HepG2 (cell line): ENCODE measurements around the gene RPS6KC1. TPM values are rescaled to one million over a fixed set of nuclear protein-coding genes. Genes with fewer than 3 reads are reported as not detected.

ENCODE experiments used
- CBFB ChIP-seq: sonication (generic); formaldehyde crosslinking; IDR thresholded peaks from 2 replicates; pipeline ENCODE4 v1.4.0; 2020; ENCODE audit warnings: missing genetic modification reagents
- CC2D1A ChIP-seq: sonication (generic); formaldehyde crosslinking; IDR thresholded peaks from 2 replicates; pipeline ENCODE4 v1.8.1; 2023; ENCODE audit warnings: mild to moderate bottlenecking, missing genetic modification reagents
- FIP1L1 ChIP-seq: fragments of 200-400 bp; formaldehyde crosslinking; IDR thresholded peaks from 2 replicates; pipeline ENCODE4 v1.6.1; 2018; ENCODE audit warnings: low read depth, mild to moderate bottlenecking, low read length, moderate library complexity, borderline replicate concordance; ENCODE audit not compliant: insufficient read depth
- GZF1 ChIP-seq: sonication (generic); formaldehyde crosslinking; IDR thresholded peaks from 2 replicates; pipeline ENCODE4 v1.5.1; 2020; ENCODE audit warnings: mild to moderate bottlenecking, missing genetic modification reagents
- HMG20A ChIP-seq: IDR thresholded peaks from 2 replicates; pipeline ENCODE4 v1.6.1; 2016; ENCODE audit warnings: borderline replicate concordance
- JUND ChIP-seq: sonication (generic); formaldehyde crosslinking; IDR thresholded peaks from 2 replicates; pipeline ENCODE4 v1.8.0; 2022; ENCODE audit warnings: mild to moderate bottlenecking, missing genetic modification reagents
- KMT2B ChIP-seq: IDR thresholded peaks from 2 replicates; pipeline ENCODE4 v1.6.1; 2016; ENCODE audit warnings: missing genetic modification reagents, missing compliant biosample characterization
- MAZ ChIP-seq, 2 experiments: sonication (generic) in 1 of 2; formaldehyde crosslinking in 1 of 2; IDR thresholded peaks; 2 replicates each; pipeline versions ENCODE4 v1.5.0 to v1.6.1; 2012 to 2020; ENCODE audit warnings: low read depth in 2 of 2, mild to moderate bottlenecking in 2 of 2, borderline replicate concordance in 1 of 2, improper control_type of control experiment in 1 of 2, low read length in 1 of 2, missing genetic modification reagents in 1 of 2, moderate library complexity in 1 of 2
- NFRKB ChIP-seq: fragments of 450-650 bp; IDR thresholded peaks from 2 replicates; pipeline ENCODE4 v1.6.1; 2017
- PCBP2 ChIP-seq: fragments of 200-400 bp; formaldehyde crosslinking; optimal IDR thresholded peaks from 2 replicates; pipeline ENCODE3; 2018; ENCODE audit warnings: low read length, low read depth; ENCODE audit not compliant: poor library complexity, severe bottlenecking
- STAT5B ChIP-seq: sonication (generic); formaldehyde crosslinking; IDR thresholded peaks from 2 replicates; pipeline ENCODE4 v1.4.0; 2020; ENCODE audit warnings: missing genetic modification reagents
- TAF15 ChIP-seq: fragments of 200-400 bp; formaldehyde crosslinking; IDR thresholded peaks from one replicate; pipeline ENCODE4 v1.6.1; 2018; ENCODE audit warnings: mild to moderate bottlenecking, low read depth, low read length; ENCODE audit not compliant: poor library complexity, severe bottlenecking
- ZFP36 ChIP-seq: fragments of 150-350 bp; IDR thresholded peaks from 2 replicates; pipeline ENCODE4 v1.6.1; 2018; ENCODE audit warnings: borderline replicate concordance, low read length, low read depth; ENCODE audit not compliant: partially characterized antibody
- ZNF230 ChIP-seq: sonication (generic); formaldehyde crosslinking; IDR thresholded peaks from 2 replicates; pipeline ENCODE4 v1.4.0; 2020; ENCODE audit warnings: mild to moderate bottlenecking, missing genetic modification reagents
- ZNF446 ChIP-seq: sonication (generic); formaldehyde crosslinking; IDR thresholded peaks from 2 replicates; pipeline ENCODE4 v1.5.0; 2020; ENCODE audit warnings: mild to moderate bottlenecking, missing genetic modification reagents
- ZNF547 ChIP-seq: sonication (generic); formaldehyde crosslinking; IDR thresholded peaks from 2 replicates; pipeline ENCODE4 v1.5.1; 2020; ENCODE audit warnings: mild to moderate bottlenecking, missing genetic modification reagents
- ZNF605 ChIP-seq: sonication (generic); formaldehyde crosslinking; IDR thresholded peaks from 2 replicates; pipeline ENCODE4 v1.8.0; 2022; ENCODE audit warnings: mild to moderate bottlenecking, missing genetic modification reagents
- polyA plus RNA-seq, 8 experiments: library from polyadenylated mRNA; depleted of rRNA in 3 of 8; stranded (reverse) in 7 of 8; unstranded in 1 of 8; fragments of >200 nt; fragmentation: Illumina TruSeq in 4 of 8; extraction: Trizol in 4 of 8; gene quantifications; 2 replicates each; pipeline versions ENCODE4 v1.2.1 to v1.2.3, GENCODE V29; 2011 to 2016; ENCODE audit warnings: low read depth in 4 of 8, missing spikeins in 1 of 8, mixed read lengths in 1 of 8; ENCODE audit not compliant: insufficient read depth in 1 of 8
- total RNA-seq, 5 experiments: library from RNA; depleted of rRNA; stranded (reverse); fragments of >200 nt; fragmentation: Illumina TruSeq; extraction: Trizol; gene quantifications; 2 replicates each; pipeline ENCODE4 v1.2.3, GENCODE V29; 2016; ENCODE audit warnings: low read depth in 1 of 5
- TF ChIP-seq, protein P1 (sequence below): sonication (generic); formaldehyde crosslinking; IDR thresholded peaks from 2 replicates; pipeline ENCODE4 v1.8.0; 2022; ENCODE audit warnings: missing genetic modification reagents, low read depth, mild to moderate bottlenecking, borderline replicate concordance
- TF ChIP-seq, protein P2 (sequence below): sonication (generic); formaldehyde crosslinking; IDR thresholded peaks from 2 replicates; pipeline ENCODE4 v1.8.0; 2022; ENCODE audit warnings: mild to moderate bottlenecking, missing genetic modification reagents, borderline replicate concordance
- TF ChIP-seq, protein P3 (sequence below): sonication (generic); formaldehyde crosslinking; IDR thresholded peaks from 2 replicates; pipeline ENCODE4 v1.5.0; 2020; ENCODE audit warnings: missing genetic modification reagents
- TF ChIP-seq, protein P4 (sequence below): IDR thresholded peaks from 2 replicates; pipeline ENCODE4 v1.6.1; 2012; ENCODE audit warnings: low read depth, low read length, improper control_type of control experiment

RPS6KC1 gene
- total and polyA plus RNA-seq, 2 of the 13 experiments (the other 11 are each of a cell fraction or from before 2014, with no cell fraction given), result 11.0 to 25.2 TPM

DNA sequence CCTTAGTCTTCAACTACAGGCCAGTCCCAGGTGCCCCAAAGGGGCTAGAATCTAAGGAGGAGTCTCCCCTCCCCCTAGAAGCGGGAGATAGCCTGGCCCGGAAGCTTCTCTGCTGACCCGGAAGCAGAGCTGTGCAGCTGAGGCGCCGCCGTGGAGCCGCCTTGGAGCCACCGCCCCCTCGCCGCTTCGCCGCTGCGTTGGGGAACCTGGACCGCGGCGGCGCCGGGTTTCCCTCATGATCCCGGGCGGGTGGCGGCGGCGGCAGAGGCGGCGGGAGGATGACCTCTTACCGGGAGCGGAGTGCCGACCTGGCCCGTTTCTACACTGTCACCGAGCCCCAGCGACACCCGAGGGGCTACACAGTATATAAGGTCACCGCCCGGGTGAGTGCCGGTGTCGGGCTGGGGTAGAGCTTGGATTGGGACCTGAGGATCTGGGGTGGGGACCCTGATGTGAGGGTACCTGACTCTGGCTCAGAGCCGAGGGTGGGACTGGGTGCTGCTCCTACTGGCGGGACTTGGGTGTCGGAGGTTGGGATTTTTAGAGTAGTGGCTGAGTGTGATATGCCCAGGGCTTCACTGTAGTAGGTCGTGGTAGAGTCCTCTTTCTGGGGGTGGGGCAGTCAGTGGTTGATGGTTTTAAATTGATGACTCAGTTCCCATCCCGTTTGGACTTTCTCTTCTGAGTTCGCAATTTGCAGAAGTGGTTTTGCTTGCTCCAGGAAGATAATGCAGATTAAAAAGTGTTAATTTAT lies at the start of gene RPS6KC1 (continued):
- TF ChIP-seq, protein P1, sequence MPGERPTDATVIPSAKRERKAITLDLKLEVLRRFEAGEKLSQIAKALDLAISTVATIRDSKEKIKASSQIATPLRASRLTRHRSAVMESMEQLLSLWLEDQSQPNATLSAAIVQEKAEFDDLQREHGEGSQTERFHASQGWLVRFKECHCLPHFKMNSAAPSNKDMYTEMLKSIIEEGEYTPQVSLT (CRISPR knock-in tag), result no peak
- TF ChIP-seq JUND (0 out of 2 replicates have a peak, but pooled peaks have one; percentile 30), HMG20A (CRISPR knock-in tag) (no peak), ZNF605 (CRISPR knock-in tag) (no peak), GZF1 (CRISPR knock-in tag) (no peak), STAT5B (CRISPR knock-in tag) (no peak), ZNF547 (CRISPR knock-in tag) (peak; percentile 59; the same call in 1 of the 2 replicates), CC2D1A (CRISPR knock-in tag) (no peak), MAZ (IDR thresholded peaks at IDR 0.05; ENCODE audit: borderline replicate concordance, low read depth, low read length) (peak; percentile 11; the same call in 1 of the 2 replicates), MAZ (CRISPR knock-in tag; IDR thresholded peaks at IDR 0.05; ENCODE audit: low read depth) (peak; percentile 39; the same call in 1 of the 2 replicates), FIP1L1 (no peak), TAF15 (no peak), ZFP36 (no peak), ZNF230 (CRISPR knock-in tag) (no peak), ZNF446 (CRISPR knock-in tag) (peak; percentile 7; the same call in 1 of the 2 replicates), CBFB (CRISPR knock-in tag) (no peak), KMT2B (CRISPR knock-in tag) (peak; percentile 97), PCBP2 (no peak), NFRKB (no peak)
- TF ChIP-seq, protein P2, sequence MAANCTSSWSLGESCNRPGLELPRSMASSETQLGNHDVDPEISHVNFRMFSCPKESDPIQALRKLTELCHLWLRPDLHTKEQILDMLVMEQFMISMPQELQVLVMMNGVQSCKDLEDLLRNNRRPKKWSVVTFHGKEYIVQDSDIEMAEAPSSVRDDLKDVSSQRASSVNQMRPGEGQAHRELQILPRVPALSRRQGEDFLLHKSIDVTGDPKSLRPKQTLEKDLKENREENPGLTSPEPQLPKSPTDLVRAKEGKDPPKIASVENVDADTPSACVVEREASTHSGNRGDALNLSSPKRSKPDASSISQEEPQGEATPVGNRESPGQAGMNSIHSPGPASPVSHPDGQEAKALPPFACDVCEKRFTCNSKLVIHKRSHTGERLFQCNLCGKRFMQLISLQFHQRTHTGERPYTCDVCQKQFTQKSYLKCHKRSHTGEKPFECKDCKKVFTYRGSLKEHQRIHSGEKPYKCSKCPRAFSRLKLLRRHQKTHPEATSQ (CRISPR knock-in tag), result 0 out of 2 replicates have a peak, but pooled peaks have one; percentile 53
- TF ChIP-seq, protein P3, sequence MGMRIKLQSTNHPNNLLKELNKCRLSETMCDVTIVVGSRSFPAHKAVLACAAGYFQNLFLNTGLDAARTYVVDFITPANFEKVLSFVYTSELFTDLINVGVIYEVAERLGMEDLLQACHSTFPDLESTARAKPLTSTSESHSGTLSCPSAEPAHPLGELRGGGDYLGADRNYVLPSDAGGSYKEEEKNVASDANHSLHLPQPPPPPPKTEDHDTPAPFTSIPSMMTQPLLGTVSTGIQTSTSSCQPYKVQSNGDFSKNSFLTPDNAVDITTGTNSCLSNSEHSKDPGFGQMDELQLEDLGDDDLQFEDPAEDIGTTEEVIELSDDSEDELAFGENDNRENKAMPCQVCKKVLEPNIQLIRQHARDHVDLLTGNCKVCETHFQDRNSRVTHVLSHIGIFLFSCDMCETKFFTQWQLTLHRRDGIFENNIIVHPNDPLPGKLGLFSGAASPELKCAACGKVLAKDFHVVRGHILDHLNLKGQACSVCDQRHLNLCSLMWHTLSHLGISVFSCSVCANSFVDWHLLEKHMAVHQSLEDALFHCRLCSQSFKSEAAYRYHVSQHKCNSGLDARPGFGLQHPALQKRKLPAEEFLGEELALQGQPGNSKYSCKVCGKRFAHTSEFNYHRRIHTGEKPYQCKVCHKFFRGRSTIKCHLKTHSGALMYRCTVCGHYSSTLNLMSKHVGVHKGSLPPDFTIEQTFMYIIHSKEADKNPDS, result no peak
- TF ChIP-seq, protein P4, sequence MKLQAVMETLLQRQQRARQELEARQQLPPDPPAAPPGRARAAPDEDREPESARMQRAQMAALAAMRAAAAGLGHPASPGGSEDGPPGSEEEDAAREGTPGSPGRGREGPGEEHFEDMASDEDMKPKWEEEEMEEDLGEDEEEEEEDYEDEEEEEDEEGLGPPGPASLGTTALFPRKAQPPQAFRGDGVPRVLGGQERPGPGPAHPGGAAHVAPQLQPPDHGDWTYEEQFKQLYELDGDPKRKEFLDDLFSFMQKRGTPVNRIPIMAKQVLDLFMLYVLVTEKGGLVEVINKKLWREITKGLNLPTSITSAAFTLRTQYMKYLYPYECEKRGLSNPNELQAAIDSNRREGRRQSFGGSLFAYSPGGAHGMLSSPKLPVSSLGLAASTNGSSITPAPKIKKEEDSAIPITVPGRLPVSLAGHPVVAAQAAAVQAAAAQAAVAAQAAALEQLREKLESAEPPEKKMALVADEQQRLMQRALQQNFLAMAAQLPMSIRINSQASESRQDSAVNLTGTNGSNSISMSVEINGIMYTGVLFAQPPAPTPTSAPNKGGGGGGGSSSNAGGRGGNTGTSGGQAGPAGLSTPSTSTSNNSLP, result no peak
